ENCODE results near the gene RAB17. TPM values are rescaled to one million over a fixed set of nuclear protein-coding genes. Genes with fewer than 3 reads are reported as not detected.

Gene RAB17
- total RNA-seq, 1 experiment from 2014 or later = 23.6 TPM

DNA sequence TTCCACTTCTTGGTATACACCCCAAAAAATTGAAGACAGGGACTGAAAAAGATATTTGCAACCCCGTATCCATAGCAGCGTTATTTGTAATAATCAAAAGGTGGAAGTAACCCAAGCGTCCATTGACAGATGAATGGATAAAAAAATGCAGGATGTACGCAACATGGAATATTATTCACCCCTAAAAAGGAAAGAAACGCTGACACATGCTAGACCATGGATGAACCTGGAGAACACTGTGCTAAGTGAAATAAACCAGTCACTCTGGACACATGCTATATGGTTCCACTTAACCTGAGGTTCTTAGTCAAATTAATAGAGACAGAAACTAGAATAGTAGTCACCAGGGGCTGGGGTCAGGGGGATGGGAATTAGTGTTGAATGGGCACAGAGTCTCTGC lies 62.8 kb downstream of the RAB17 start:
- in situ Hi-C loops (cut with HindIII; ENCODE audit: low pct_unique_long_range_greater_than_20kb, low sequenced_read_pairs) = no loop called here

GRCh38 chr2:237527233-237527632 lies 63.3 kb downstream of the RAB17 start:
- TF ChIP-seq CTCF (IDR thresholded peaks at IDR 0.05) (no peak), POLR2AphosphoS5 (IDR thresholded peaks at IDR 0.05; ENCODE audit: low read depth, low read length) (no peak), REST (IDR thresholded peaks at IDR 0.05; ENCODE audit: insufficient read depth in 1 of 2, low read depth in 2 of 2, low read length in 1 of 2) (no peak), SIN3A (IDR thresholded peaks at IDR 0.05; ENCODE audit: borderline replicate concordance, insufficient read depth, low read depth, low read length) (no peak), TCF7L2 (IDR thresholded peaks at IDR 0.05; ENCODE audit: low read depth, low read length) (no peak)
- POLR2A ChIA-PET = no interaction called here
- in situ Hi-C loops (cut with HindIII; ENCODE audit: low pct_unique_long_range_greater_than_20kb, low sequenced_read_pairs) (no loop called here), intact Hi-C loops (cut with micrococcal nuclease; ENCODE audit: unreplicated experiment) (no loop called here)
- Histone ChIP-seq H3K4me1 (ENCODE audit: control insufficient read depth, insufficient read depth, low read length) (no peaks in the 10 kb centered on the region), H3K27ac (ENCODE audit: low read length) (no peak overlapping the region), H3K27me3 (ENCODE audit: control insufficient read depth, insufficient read depth, low read length) (no peaks in the 10 kb centered on the region), H3K4me3 (ENCODE audit: low read depth in 2 of 2, low read length in 2 of 2) (no peak overlapping the region), H3K9me3 (ENCODE audit: control insufficient read depth, insufficient read depth, low read depth, low read length) (no peaks in the 10 kb centered on the region), H3K36me3 (ENCODE audit: control insufficient read depth, insufficient read depth, low read length) (no peaks in the 10 kb centered on the region)
- CTCF ChIA-PET = no interaction called here
- ATAC-seq (no peak), DNase-seq (ENCODE audit: low read depth, low spot score) (no peak)
- BruUV-seq (replicated peaks) = no TSS peak

More for the DNA sequence above, 62.8 kb downstream of the RAB17 start:
- CTCF ChIA-PET = no interaction called here
- Histone ChIP-seq H3K4me3 (ENCODE audit: low read depth in 2 of 2, low read length in 2 of 2) (no peak overlapping the region), H3K27ac (ENCODE audit: low read length) (no peak overlapping the region), H3K36me3 (ENCODE audit: control insufficient read depth, insufficient read depth, low read length) (no peaks in the 10 kb centered on the region), H3K4me1 (ENCODE audit: control insufficient read depth, insufficient read depth, low read length) (no peaks in the 10 kb centered on the region), H3K9me3 (ENCODE audit: control insufficient read depth, insufficient read depth, low read depth, low read length) (no peaks in the 10 kb centered on the region), H3K27me3 (ENCODE audit: control insufficient read depth, insufficient read depth, low read length) (no peaks in the 10 kb centered on the region)
- BruUV-seq (replicated peaks) = TSS peak; percentile 43
- no peak for TF ChIP-seq REST (IDR thresholded peaks at IDR 0.05; ENCODE audit: insufficient read depth in 1 of 2, low read depth in 2 of 2, low read length in 1 of 2)
- TF ChIP-seq CTCF (IDR thresholded peaks at IDR 0.05) = no peak
- DNase-seq (ENCODE audit: low read depth, low spot score) = no peak
- POLR2A ChIA-PET = no interaction called here
- intact Hi-C loops (cut with micrococcal nuclease; ENCODE audit: unreplicated experiment) = no loop called here
- ATAC-seq = no peak
